Measurements from ENCODE around the gene NF1.

- TF ChIP-seq EP300 (IDR thresholded peaks at IDR 0.05; ENCODE audit: low read depth) (no peak), CTCF (IDR thresholded peaks at IDR 0.05) (no peak)
These were observed 179.5 kb downstream of the NF1 start for GRCh38 chr17:31274252-31274651.
